K562 (cell line): ENCODE results near the gene SUSD3. TPM values are rescaled to one million over a fixed set of nuclear protein-coding genes. Genes with fewer than 3 reads are reported as not detected.

ENCODE experiments used
- CBX2 ChIP-seq: fragments of 200-600 bp; sonication (generic); IDR thresholded peaks from one replicate; pipeline ENCODE4 v1.6.1; 2012; ENCODE audit warnings: mild to moderate bottlenecking, low read length, inconsistent platforms; ENCODE audit not compliant: insufficient read depth, poor library complexity, severe bottlenecking
- FOXP1 ChIP-seq: sonication (generic); formaldehyde crosslinking; IDR thresholded peaks from 2 replicates; pipeline ENCODE4 v1.8.0; 2022; ENCODE audit warnings: mild to moderate bottlenecking, missing genetic modification reagents
- HDAC2 ChIP-seq: fragments of 450-650 bp; IDR thresholded peaks from 2 replicates; pipeline ENCODE4 v1.6.1; 2016; ENCODE audit warnings: mild to moderate bottlenecking
- JUND ChIP-seq, 2 experiments: IDR thresholded peaks; 2 replicates in 1 of 2; 3 replicates in 1 of 2; pipeline ENCODE4 v1.6.1; 2011; ENCODE audit warnings: borderline replicate concordance in 2 of 2, low read depth in 2 of 2, low read length in 2 of 2, improper control_type of control experiment in 1 of 2, missing biosample characterization in 1 of 2, missing genetic modification characterization in 1 of 2, missing genetic modification reagents in 1 of 2
- MXI1 ChIP-seq: IDR thresholded peaks from 2 replicates; pipeline ENCODE4 v1.6.1; 2011; ENCODE audit warnings: low read depth, mild to moderate bottlenecking, improper control_type of control experiment, low read length
- NFATC3 ChIP-seq: fragments of 450-650 bp; IDR thresholded peaks from 2 replicates; pipeline ENCODE4 v1.6.1; 2017; ENCODE audit warnings: mild to moderate bottlenecking
- NFIC ChIP-seq: fragments of 450-650 bp; IDR thresholded peaks from 2 replicates; pipeline ENCODE4 v1.6.1; 2017; ENCODE audit warnings: mild to moderate bottlenecking, inconsistent platforms
- TAL1 ChIP-seq: fragments of 450-650 bp; IDR thresholded peaks from 2 replicates; pipeline ENCODE4 v1.6.1; 2016; ENCODE audit warnings: mild to moderate bottlenecking
- ZNF121 ChIP-seq: sonication (generic); formaldehyde crosslinking; conservative IDR thresholded peaks from 2 replicates; pipeline ENCODE4 v1.8.0; 2022; ENCODE audit warnings: missing genetic modification reagents
- ZNF23 ChIP-seq: fragments of 250-450 bp; sonication (Bioruptor Pico); IDR thresholded peaks from 2 replicates; pipeline ENCODE4 v1.4.0; 2020; ENCODE audit warnings: mild to moderate bottlenecking
- ZNF507 ChIP-seq: conservative IDR thresholded peaks from 2 replicates; pipeline ENCODE4 v1.6.1; 2017; ENCODE audit warnings: missing genetic modification characterization, missing compliant biosample characterization
- polyA plus RNA-seq, 8 experiments: library from polyadenylated mRNA; depleted of rRNA in 4 of 8; stranded (reverse) in 5 of 8; unstranded in 3 of 8; fragments of >200 nt; fragmentation: Nextera tagmentation in 2 of 8; fragmentation: Illumina TruSeq in 1 of 8; extraction: Ambion mirVana in 2 of 8; extraction: Trizol in 1 of 8; gene quantifications; 2 replicates each; pipeline versions ENCODE4 v1.2.1 to v1.2.3, GENCODE V29; 2011 to 2014; ENCODE audit warnings: inconsistent platforms in 1 of 8, missing spikeins in 1 of 8
- total RNA-seq, 7 experiments: library from RNA; depleted of rRNA in 6 of 7; stranded (reverse); fragments of >200 nt in 6 of 7; fragmentation: Illumina TruSeq in 2 of 7; extraction: Trizol in 2 of 7; gene quantifications; 2 replicates each; pipeline versions ENCODE4 v1.2.1 to v1.2.3, GENCODE V29; 2011 to 2021; ENCODE audit warnings: low replicate concordance in 1 of 7
- TF ChIP-seq, protein P1 (sequence below): fragments of 450-650 bp; IDR thresholded peaks from 2 replicates; pipeline ENCODE4 v1.6.1; 2016; ENCODE audit warnings: mild to moderate bottlenecking, moderate library complexity
- TF ChIP-seq, protein P2 (sequence below): sonication (generic); formaldehyde crosslinking; IDR thresholded peaks from 2 replicates; pipeline ENCODE4 v1.8.1; 2022; ENCODE audit warnings: missing genetic modification reagents

Gene SUSD3
- total and polyA plus RNA-seq, 9 of the 15 experiments (the other 6 are each of a cell fraction or from before 2014, with no cell fraction given), result 1.3 to 21.7 (median 11.4) TPM

GRCh38 chr9:93091453-93092081, 33.1 kb downstream of the SUSD3 start (continued):
- TF ChIP-seq ZNF23 (CRISPR knock-in tag) (no peak), NFIC (peak; percentile 77), ZNF121 (CRISPR knock-in tag) (no peak), CBX2 (no peak), FOXP1 (CRISPR knock-in tag) (no peak), HDAC2 (no peak), NFATC3 (no peak), JUND (IDR thresholded peaks at IDR 0.05; ENCODE audit: borderline replicate concordance, low read depth, low read length) (peak; percentile 90), JUND (tag; IDR thresholded peaks at IDR 0.05; ENCODE audit: borderline replicate concordance, low read depth, low read length) (peak; percentile 77; the same call in 1 of the 3 replicates), MXI1 (no peak), TAL1 (no peak), ZNF507 (tag) (no peak)
- TF ChIP-seq, protein P1, sequence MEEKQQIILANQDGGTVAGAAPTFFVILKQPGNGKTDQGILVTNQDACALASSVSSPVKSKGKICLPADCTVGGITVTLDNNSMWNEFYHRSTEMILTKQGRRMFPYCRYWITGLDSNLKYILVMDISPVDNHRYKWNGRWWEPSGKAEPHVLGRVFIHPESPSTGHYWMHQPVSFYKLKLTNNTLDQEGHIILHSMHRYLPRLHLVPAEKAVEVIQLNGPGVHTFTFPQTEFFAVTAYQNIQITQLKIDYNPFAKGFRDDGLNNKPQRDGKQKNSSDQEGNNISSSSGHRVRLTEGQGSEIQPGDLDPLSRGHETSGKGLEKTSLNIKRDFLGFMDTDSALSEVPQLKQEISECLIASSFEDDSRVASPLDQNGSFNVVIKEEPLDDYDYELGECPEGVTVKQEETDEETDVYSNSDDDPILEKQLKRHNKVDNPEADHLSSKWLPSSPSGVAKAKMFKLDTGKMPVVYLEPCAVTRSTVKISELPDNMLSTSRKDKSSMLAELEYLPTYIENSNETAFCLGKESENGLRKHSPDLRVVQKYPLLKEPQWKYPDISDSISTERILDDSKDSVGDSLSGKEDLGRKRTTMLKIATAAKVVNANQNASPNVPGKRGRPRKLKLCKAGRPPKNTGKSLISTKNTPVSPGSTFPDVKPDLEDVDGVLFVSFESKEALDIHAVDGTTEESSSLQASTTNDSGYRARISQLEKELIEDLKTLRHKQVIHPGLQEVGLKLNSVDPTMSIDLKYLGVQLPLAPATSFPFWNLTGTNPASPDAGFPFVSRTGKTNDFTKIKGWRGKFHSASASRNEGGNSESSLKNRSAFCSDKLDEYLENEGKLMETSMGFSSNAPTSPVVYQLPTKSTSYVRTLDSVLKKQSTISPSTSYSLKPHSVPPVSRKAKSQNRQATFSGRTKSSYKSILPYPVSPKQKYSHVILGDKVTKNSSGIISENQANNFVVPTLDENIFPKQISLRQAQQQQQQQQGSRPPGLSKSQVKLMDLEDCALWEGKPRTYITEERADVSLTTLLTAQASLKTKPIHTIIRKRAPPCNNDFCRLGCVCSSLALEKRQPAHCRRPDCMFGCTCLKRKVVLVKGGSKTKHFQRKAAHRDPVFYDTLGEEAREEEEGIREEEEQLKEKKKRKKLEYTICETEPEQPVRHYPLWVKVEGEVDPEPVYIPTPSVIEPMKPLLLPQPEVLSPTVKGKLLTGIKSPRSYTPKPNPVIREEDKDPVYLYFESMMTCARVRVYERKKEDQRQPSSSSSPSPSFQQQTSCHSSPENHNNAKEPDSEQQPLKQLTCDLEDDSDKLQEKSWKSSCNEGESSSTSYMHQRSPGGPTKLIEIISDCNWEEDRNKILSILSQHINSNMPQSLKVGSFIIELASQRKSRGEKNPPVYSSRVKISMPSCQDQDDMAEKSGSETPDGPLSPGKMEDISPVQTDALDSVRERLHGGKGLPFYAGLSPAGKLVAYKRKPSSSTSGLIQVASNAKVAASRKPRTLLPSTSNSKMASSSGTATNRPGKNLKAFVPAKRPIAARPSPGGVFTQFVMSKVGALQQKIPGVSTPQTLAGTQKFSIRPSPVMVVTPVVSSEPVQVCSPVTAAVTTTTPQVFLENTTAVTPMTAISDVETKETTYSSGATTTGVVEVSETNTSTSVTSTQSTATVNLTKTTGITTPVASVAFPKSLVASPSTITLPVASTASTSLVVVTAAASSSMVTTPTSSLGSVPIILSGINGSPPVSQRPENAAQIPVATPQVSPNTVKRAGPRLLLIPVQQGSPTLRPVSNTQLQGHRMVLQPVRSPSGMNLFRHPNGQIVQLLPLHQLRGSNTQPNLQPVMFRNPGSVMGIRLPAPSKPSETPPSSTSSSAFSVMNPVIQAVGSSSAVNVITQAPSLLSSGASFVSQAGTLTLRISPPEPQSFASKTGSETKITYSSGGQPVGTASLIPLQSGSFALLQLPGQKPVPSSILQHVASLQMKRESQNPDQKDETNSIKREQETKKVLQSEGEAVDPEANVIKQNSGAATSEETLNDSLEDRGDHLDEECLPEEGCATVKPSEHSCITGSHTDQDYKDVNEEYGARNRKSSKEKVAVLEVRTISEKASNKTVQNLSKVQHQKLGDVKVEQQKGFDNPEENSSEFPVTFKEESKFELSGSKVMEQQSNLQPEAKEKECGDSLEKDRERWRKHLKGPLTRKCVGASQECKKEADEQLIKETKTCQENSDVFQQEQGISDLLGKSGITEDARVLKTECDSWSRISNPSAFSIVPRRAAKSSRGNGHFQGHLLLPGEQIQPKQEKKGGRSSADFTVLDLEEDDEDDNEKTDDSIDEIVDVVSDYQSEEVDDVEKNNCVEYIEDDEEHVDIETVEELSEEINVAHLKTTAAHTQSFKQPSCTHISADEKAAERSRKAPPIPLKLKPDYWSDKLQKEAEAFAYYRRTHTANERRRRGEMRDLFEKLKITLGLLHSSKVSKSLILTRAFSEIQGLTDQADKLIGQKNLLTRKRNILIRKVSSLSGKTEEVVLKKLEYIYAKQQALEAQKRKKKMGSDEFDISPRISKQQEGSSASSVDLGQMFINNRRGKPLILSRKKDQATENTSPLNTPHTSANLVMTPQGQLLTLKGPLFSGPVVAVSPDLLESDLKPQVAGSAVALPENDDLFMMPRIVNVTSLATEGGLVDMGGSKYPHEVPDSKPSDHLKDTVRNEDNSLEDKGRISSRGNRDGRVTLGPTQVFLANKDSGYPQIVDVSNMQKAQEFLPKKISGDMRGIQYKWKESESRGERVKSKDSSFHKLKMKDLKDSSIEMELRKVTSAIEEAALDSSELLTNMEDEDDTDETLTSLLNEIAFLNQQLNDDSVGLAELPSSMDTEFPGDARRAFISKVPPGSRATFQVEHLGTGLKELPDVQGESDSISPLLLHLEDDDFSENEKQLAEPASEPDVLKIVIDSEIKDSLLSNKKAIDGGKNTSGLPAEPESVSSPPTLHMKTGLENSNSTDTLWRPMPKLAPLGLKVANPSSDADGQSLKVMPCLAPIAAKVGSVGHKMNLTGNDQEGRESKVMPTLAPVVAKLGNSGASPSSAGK, result no peak
- TF ChIP-seq, protein P2, sequence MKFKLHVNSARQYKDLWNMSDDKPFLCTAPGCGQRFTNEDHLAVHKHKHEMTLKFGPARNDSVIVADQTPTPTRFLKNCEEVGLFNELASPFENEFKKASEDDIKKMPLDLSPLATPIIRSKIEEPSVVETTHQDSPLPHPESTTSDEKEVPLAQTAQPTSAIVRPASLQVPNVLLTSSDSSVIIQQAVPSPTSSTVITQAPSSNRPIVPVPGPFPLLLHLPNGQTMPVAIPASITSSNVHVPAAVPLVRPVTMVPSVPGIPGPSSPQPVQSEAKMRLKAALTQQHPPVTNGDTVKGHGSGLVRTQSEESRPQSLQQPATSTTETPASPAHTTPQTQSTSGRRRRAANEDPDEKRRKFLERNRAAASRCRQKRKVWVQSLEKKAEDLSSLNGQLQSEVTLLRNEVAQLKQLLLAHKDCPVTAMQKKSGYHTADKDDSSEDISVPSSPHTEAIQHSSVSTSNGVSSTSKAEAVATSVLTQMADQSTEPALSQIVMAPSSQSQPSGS (CRISPR knock-in tag), result no peak
